Nucleus accumbens (tissue), 56 donors: ENCODE measurements around the gene CYB561A3.
A peak's percentile ranks its signal among the peaks of the same experiment; 100 is the strongest.

Source experiments
- DNase-seq, 56 donors: peaks; one replicate each; lab custom pipeline; 2025; lab: John Stamatoyannopoulos, UW

CYB561A3 gene

DNA sequence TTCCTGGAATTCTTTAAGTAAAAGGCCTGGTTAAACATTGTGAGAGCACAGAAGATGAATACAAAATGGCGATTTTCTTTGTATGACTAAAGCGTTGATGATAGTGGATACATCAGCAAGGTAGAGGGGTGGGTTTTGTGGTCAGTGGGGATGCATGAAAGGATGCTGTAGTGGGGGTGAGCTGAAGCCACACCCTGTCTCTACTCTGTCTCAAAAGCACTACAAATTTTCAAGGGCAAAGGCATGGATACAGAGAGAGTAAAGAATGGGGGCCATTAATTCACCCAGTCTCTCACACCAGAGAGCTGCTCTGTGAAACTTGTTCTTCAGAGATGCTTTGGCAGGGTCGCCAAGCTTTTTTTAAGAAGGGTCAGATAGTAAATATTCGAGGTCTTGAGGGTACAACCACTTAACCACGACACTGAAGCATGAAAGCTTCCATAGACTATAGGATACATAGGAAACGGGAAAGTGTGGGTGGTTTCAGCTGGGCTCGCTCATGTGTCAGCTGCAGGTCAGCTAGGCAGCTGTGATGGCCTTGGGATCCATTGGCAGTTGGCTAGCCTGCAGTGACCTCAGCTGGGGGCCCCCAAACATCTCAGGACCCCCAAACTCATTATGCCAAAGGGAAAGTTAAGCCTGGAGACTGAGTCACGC lies 8.8 kb upstream of the CYB561A3 start:
- no peak for DNase-seq

DNA sequence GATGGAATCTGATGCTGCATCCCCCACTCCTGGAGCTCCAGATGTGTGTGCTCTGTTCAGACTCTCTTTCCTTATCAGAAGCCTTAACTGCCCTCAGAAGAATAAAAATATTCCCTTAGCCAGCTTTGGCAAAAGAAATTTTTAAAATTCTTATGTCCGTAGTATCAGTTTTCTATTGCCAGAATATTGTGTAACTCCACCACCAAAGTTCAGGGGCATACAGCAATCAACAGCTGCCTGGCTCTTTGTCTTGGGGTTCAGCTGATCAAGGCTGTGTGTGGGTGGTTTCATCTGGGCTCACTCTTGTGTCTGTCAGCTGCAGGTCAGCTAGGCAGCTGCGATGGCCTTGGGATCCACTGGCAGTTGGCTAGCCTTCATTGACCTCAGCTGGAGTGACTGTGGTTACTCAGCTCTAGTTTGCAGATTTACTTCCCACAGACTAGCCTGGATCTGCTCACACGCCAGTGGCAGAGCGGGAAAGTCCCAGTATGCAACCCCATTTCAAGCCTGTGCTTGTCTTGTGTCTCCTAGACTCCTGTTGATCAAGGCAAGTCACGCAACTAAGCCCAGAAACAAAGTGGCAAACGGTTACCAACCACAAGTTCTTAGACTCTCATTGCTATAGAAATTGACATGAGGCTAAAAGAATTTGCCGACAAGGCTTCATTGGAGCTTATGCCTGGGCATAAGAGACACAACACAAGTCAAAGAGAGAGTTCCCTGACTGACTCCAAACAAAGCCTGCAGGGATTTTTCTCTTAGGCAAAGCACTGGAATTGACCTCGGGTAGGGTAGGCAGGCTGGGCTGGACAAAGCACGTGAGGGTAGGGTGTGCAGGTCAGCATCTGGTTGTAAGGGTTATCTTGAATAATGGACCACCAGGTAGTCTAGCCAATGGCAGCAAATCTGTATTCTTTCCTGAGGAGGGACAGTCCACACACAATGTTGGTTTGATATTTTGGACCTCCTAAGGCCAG lies 8.0 kb upstream of the CYB561A3 start:
- DNase-seq = no peak

DNA sequence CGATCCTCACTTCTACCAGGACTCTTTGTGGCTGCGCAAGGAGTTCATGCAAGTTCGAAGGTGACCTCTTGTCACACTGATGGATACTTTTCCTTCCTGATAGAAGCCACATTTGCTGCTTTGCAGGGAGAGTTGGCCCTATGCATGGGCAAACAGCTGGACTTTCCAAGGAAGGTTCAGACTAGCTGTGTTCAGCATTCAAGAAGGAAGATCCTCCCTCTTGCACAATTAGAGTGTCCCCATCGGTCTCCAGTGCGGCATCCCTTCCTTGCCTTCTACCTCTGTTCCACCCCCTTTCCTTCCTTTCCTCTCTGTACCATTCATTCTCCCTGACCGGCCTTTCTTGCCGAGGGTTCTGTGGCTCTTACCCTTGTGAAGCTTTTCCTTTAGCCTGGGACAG lies 7.0 kb upstream of the CYB561A3 start:
- DNase-seq = no peak

DNA sequence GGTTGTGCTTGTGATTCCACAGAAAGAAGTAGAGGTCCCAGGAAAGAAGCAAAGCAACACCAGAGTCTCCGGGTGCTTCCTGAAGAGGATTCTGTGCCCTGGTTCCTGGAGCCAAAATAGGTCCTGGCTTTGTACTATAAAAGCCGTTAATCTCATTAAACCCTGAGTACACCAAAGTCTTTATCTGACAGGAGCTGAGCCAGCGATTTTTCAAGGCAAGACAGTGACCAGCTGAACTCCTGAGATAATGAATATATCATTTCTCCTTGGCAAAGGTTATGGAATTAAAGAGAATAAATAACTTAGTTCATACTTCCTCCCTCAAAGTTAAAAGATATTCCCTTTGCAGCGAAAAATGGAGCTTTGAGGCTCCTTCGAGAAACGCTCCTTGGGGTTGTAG lies 5.7 kb upstream of the CYB561A3 start:
- no peak for DNase-seq

DNA sequence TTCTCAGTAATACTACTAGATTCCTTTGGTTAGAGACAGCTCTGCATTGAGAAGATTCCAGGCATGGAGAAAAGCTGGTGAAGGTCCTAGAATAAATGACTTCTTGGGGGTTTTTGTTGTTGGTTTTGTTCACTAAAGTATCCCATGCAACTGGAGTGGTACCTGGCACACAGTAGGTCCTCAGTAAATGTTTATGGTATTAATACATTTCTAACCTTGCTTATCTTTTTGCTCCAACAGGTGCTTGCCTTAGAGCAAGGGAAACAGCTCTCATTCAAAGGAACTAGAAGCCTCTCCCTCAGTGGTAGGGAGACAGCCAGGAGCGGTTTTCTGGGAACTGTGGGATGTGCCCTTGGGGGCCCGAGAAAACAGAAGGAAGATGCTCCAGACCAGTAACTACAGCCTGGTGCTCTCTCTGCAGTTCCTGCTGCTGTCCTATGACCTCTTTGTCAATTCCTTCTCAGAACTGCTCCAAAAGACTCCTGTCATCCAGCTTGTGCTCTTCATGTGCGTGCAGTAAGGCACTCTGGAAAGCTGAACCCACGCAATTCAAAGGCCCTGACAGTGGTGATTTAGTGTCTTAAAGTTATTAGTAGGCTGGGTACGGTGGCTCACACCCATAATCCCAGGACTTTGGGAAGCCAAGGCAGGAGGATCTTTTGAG lies 2.5 kb upstream of the CYB561A3 start:
- DNase-seq = no peak

DNA sequence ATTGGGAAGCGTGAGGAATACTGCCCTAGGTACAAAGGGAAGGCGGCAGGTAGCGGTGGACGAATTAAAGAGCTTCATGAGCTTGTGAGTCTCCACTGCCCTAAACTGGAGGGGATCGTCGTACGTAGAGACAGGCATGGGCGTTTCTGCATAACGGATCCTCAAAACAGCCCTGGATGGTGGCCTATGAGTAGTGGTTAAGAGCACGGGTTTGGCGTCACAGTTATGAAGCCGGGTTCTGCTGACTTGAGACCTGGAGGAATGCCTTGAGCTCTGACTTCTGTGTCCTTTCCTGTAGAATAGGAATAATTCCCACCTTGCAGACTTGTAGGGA lies 827 bp upstream of the CYB561A3 start:
- peak in 3 of 56 donors; percentile 50 to 60 (median 53) for DNase-seq

DNA sequence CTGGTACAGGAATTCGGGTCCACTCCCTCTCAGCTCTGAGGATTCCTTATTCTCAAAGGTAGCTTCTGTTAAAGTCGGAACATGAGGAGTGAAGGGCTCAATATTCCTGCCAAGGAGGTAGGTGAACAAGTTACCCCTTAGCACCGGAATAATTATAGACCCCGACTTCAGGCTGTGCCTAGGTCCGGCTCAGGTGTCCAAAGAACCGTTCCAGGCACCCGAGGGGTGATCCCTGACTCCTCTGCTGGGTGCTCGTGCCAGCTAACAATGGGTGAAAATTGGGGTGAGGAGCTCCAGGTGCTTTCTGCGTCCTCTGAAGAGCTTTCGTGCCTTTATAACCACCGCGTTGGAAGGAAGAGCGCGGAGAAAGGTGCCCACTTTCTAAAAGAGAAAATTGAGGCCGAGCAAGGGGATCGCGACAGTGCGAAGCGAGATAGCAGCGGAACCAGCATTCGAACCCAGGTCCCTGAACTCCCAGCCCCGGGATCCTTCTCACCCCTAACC lies 393 bp downstream of the CYB561A3 start:
- DNase-seq = peak in 1 of 56 donors; percentile 41

DNA sequence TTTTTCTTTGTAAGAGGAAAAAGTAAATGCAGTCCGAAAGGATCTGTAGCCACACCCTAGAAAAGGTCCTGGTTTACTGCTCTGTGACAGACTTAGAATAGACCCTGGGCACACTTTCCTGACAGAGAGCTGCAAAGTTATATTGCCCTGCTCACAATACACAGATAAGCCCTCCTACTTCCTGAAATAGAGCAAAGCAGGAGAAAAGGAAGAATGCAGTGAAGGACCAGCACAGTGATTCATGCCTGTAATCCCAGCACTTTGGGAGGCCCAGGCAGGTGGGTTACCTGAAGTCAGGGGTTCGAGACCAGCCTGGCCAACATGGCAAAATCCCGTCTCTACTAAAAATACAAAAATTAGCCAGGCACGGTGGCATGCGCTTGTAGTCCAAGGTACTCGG lies 2.2 kb downstream of the CYB561A3 start:
- DNase-seq = no peak

DNA sequence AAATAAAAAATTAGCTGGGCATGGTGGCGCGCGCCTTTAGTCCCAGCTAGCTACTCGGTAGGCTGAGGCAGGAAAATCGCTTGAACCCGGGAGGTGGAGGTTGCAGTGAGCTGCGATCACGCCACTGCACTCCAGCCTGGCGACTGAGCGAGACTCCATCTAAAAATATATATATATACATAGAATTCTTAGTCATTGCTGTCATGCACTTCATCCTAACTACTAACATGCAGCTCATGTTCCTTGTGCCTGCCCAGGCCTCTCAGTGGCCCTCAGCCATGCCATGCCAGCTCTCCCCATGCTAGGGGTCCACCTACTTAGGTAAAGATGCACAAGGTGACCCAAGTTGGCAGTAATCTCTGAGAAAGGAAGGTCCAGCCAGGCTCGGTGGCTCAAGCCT lies 3.1 kb downstream of the CYB561A3 start:
- no peak for DNase-seq

DNA sequence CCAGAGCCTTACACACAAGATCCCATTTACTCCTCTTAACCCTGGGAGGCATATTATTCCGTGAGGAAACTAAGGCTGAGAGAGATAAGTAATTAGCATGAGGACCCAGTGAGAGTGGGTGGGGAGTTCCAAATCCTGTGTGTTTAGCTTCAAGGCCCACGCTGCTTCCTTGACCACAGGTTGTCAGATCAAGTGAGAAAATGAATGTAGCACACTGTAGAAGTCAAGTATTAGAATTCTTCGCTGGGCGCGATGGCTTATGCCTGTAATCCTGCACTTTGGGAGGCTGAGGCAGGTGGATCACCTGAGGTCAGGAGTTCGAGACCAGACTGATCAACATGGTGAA lies 3.8 kb downstream of the CYB561A3 start:
- no peak for DNase-seq

DNA sequence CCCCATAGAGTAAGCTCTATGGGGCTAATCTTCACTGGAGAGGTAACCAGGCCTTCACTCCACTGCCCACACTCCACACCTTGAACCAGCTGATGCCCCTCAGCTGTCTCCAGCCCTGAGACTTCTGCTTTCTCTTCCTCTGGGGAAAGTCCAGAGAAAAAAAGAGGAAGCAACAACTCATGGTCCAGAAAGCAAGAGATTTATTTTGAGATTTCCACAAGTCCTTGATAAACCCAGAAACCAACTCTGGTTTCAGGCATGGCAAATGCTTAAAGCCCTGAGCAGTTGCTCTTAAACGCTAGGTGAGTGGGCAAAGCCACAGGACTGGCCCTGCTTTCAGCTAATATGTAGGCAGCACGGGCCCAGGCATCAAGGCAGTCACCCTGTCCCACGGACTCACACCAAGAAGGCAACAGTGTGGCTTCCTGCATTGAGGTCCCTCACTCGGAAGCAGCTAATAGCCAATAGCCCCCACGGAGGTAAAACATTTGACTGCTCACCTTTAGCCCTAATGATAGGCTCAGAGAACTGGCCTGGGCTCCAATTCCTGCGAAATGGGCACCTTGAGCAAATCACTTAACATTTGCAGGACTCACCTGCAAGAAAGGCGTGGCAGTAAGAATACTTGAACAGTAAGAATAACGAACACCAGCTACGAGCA lies 4.3 kb downstream of the CYB561A3 start:
- DNase-seq = no peak

DNA sequence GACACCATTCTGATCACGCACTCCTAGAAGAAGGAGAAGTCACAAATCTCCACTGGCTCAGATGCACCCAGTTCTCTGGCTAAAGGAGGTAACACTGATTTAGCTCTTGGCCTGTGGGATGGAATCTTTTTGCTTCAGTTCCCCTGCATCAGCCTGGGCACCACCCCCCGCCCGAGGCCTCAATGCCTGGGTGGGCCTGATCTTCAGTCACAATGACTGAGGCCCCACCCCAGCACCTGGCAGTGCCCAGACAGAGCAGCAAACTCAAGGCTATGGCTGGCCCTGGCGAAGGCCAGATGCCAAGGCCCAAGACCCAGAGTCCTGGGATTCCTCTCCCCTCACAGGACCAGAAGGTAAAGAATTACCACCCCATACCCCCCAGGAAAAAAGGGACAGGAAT lies 5.0 kb downstream of the CYB561A3 start:
- DNase-seq = no peak

DNA sequence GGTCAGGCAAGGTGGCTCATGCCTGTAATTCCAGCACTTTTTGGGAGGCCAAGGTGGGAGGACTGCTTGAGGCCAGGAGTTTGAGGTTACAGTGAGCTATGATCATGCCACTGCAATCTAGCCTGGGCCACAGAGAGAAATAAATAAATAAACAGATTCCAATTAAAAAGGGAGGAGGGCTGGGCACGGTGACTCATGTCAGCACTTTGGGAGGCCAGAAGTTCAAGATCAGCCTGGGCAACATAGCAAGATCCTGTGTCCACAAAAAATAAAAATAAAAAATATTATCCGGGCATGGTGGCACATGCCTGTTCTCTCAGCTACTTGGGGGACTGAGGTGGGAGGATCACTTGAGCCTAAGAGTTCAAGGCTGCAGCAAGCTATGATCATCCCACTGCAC lies 7.5 kb downstream of the CYB561A3 start:
- DNase-seq = no peak

DNA sequence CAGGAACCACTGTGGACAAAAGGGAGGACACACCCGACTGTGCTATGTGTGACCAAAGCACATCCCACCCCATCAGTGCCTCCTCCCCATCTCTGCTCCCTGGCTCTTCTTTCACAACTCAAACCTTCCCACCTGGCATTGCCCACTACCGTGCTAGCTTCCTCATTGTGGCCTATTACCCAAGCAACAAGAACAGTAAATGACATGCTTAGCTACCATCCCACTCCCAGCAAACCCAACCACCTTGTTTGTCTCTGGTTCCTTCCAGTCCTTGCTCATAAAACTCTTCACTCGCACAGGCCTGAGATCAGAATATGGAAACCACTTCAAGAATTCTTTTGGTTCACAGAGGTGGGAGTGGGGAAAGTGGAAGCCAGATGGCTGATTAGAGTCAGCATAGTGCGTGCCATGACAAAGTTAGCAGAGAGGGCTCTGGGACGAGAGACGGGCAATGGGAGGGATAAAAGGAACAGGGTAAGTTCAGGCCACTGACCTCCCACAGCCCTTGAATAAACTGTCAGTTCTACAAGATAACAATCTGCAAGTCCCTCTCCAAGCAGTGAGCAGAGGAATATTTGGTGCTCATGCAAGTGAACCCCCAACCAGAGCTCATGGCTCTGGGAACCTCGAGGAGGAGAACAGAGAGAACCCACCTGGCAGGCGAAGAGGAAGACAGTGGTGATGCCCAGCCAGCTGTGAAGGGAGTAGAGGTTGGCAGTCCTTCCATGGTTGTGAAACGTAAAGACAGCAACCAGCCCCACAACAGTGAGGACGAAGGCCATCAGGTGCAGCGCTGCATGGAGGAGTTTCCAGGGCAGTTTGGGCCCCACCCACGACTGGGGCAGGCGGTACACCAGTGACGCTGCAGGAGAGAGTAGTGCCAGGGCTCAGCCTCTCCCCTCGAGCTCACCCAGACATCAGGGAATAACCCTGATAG lies 8.3 kb downstream of the CYB561A3 start:
- no peak for DNase-seq

DNA sequence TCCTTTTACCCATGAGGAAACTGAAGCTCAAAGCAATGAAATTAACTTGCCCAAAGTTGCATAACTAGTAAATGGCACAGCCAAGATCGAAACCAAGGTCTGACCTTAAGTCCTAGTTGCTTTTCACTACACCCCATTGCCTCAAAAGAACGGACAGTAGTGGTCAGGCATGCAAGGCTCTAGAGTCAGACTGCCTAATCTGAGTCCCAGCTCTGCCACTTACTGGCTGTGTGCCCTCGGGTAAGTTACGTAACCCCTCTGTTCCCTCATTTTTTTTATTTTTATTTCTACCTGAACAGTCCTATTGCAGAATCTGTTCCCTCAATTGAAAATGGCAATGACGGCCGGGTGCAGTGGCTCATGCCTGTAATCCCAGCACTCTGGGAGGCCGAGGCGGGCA lies 9.6 kb downstream of the CYB561A3 start:
- no peak for DNase-seq

DNA sequence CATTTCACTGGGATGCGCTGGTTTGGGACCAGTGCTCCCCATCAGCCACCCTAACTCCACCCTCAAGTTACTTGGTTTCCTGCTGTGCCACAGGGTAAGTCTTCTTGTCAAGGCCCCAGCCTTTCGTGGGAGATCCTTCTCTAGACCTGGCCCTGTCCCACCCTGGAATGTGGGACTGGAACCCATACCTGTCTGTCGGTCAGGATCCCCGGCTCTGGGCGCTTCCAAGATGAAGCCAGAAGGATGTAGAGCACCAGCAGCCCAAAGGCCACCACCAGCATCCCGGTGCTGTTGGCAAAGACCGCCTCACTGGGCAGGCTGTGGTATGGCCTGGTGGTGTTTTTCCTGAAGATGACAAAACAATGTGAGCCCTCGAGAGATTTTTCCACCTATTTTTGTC lies 10.9 kb downstream of the CYB561A3 start:
- DNase-seq = no peak

DNA sequence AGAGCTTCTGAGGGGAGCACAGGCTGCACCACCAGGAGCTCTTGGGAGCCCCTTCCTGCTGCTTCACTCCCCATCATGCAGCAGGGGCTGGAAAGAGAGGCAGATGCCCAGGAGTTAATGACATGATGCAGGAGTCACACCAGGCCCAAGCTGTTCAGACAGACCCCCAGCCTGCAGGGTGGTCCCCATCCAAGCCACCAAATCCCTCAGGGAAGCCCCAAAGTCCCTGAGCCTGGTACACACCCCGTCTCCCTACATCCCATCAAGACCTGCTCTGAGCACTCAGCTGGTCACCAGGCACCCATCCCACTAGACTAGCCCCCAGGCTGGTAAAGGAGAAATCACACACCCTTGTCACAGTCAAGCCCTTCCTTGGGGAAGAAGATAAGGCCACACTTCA lies 11.3 kb downstream of the CYB561A3 start:
- DNase-seq = no peak

DNA sequence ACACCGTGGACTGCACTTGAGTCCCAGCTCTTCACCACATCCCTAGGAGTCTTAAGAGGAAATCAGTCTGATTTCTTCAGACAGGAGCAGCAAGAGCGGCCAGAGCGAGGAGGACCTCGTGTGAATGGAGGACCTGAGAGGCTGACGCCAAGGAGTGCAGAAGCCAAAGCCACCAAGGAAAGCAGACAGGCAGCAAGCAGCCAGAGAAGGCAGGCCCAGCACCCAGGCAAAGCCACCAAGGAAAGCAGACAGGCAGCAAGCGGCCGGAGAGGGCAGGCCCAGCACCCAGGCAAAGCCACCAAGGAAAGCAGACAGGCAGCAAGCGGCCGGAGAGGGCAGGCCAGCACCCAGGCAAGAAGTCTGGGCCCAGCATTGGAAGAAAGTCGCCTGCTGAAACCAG lies 11.8 kb downstream of the CYB561A3 start:
- no peak for DNase-seq

DNA sequence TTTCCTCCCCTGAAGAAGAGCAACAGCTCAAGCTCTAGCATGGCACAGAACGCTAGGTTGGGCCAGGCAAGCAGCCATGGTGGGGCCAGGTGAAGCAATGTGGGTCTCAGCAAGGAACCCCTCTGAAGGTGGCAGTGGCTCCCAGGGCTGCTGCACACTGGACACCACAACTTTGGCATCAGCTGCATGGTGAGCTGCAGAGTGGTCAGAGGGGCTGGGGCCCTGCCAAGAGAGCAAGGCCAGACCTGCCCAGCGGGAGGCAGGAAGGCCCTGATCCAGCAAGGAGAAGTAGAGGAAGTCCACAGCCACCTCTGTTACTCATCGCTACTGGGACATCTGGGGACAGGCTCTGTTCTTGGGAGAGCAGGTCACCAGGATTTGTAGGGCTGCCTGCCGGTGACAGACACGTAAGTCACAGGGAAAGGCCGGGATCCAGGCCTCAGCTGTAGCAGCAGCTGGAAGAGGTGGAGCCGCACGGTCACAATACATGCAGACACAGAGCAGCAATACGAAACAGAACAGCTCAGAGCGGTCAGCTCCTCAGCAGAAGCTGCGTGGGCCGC lies 12.4 kb downstream of the CYB561A3 start:
- no peak for DNase-seq
